PC-9 (cell line): ENCODE data around the gene FLYWCH2. TPM values are rescaled to one million over a fixed set of nuclear protein-coding genes. Genes with fewer than 3 reads are reported as not detected.

Source experiments
- Bru-seq: library from RNA; stranded (reverse); fragments of 400-500 nt; gene quantifications from one replicate; lab custom pipeline; 2021; lab: Mats Ljungman, UMichigan
- BruChase-seq, 2 experiments: library from RNA; stranded (reverse); fragments of 400-500 nt; gene quantifications; one replicate each; lab custom pipeline; 2021; lab: Mats Ljungman, UMichigan
- BruUV-seq: library from RNA; stranded (reverse); fragments of 400-500 nt; replicated peaks from 2 replicates; lab custom pipeline; 2021; lab: Mats Ljungman, UMichigan
- CTCF ChIA-PET: fragments of 300-600 bp; sonication (Branson Sonifier 250); formaldehyde crosslinking; loops from one replicate; lab custom pipeline; 2022; ENCODE audit warnings: antibody characterized with exemption; lab: Charles Lee
- POLR2A ChIA-PET: fragments of 300-600 bp; sonication (Branson Sonifier 250); formaldehyde crosslinking; loops from one replicate; lab custom pipeline; 2022; ENCODE audit warnings: antibody characterized with exemption; ENCODE audit not compliant: unreplicated experiment; lab: Charles Lee
- DNase-seq, 2 experiments: peaks; one replicate each; pipeline versions ENCODE4 v3.0.0 to v3.0.0-alpha.2; 2015 to 2022; ENCODE audit warnings: mixed read lengths in 1 of 2
- H2AFZ ChIP-seq: fragments of 200-600 bp; sonication (generic); 2 replicates; pipeline ENCODE4 v1.8.1; 2017; ENCODE audit warnings: antibody characterized with exemption
- H3F3A ChIP-seq: fragments of 200-600 bp; sonication (generic); 2 replicates; pipeline ENCODE4 v1.8.1; 2017; ENCODE audit warnings: antibody characterized with exemption, mild to moderate bottlenecking, low read depth; ENCODE audit not compliant: insufficient read depth
- H3K27ac ChIP-seq: fragments of 200-600 bp; sonication (generic); 2 replicates; pipeline ENCODE4 v1.6.1; 2016; ENCODE audit warnings: mixed run types
- H3K27me3 ChIP-seq: fragments of 200-600 bp; sonication (generic); 2 replicates; pipeline ENCODE4 v1.6.1; 2016; ENCODE audit warnings: low read depth, mixed run types; ENCODE audit not compliant: insufficient read depth
- H3K36me3 ChIP-seq: fragments of 200-600 bp; sonication (generic); 2 replicates; pipeline ENCODE4 v1.6.1; 2016; ENCODE audit warnings: low read depth, mixed run types
- H3K4me1 ChIP-seq: fragments of 200-600 bp; sonication (generic); replicated peaks from 2 replicates; pipeline ENCODE4 v1.6.1; 2016; ENCODE audit warnings: mixed run types; ENCODE audit not compliant: insufficient read depth
- H3K4me2 ChIP-seq: fragments of 200-600 bp; sonication (generic); 2 replicates; pipeline ENCODE4 v1.6.1; 2017; ENCODE audit warnings: mixed run types
- H3K4me3 ChIP-seq: fragments of 200-600 bp; sonication (generic); 2 replicates; pipeline ENCODE4 v1.6.1; 2016; ENCODE audit warnings: mixed run types
- H3K79me2 ChIP-seq: fragments of 200-600 bp; sonication (generic); 2 replicates; pipeline ENCODE4 v1.6.1; 2017; ENCODE audit warnings: low read depth, mixed run types
- H3K9me2 ChIP-seq: fragments of 200-600 bp; sonication (generic); 2 replicates; pipeline ENCODE4 v1.8.1; 2017; ENCODE audit warnings: mild to moderate bottlenecking; ENCODE audit not compliant: insufficient read depth
- H3K9me3 ChIP-seq: fragments of 200-600 bp; sonication (generic); 2 replicates; pipeline ENCODE4 v1.8.1; 2016; ENCODE audit warnings: low read depth; ENCODE audit not compliant: insufficient read depth
- H4K20me1 ChIP-seq: fragments of 200-600 bp; sonication (generic); 2 replicates; pipeline ENCODE4 v1.8.1; 2017; ENCODE audit not compliant: insufficient read depth
- EZH2 ChIP-seq: fragments of 200-600 bp; sonication (generic); IDR thresholded peaks from 2 replicates; pipeline ENCODE4 v1.8.0; 2017; ENCODE audit warnings: antibody characterized with exemption, low read depth
- intact Hi-C: fragments of 100-400 bp; cut with micrococcal nuclease; formaldehyde crosslinking; loops from one replicate; pipeline ENCODE4 v1.10.0; 2022; ENCODE audit not compliant: unreplicated experiment
- long read RNA-seq: library from polyadenylated mRNA; stranded (forward); transcript quantifications from one replicate; pipeline ENCODE4 v2.0.0, GENCODE V29; 2022
- total RNA-seq: library from RNA; stranded (reverse); gene quantifications from 2 replicates; pipeline ENCODE4 v1.2.3, GENCODE V29; 2021
- TF ChIP-seq, protein P1 (sequence below): fragments of 200-600 bp; sonication (generic); conservative IDR thresholded peaks from 2 replicates; pipeline ENCODE4 v1.6.1; 2017; ENCODE audit warnings: mixed run types, antibody characterized with exemption, mild to moderate bottlenecking, moderate library complexity

Gene FLYWCH2, protein sequence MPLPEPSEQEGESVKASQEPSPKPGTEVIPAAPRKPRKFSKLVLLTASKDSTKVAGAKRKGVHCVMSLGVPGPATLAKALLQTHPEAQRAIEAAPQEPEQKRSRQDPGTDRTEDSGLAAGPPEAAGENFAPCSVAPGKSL
- total RNA-seq (41.5 and 50.1 TPM in 2 replicates), Bru-seq, nascent RNA (percentile 51 among the genes with signal in this experiment), BruChase-seq, experiment 1, labeled RNA remaining after a 2-hour chase (percentile 52 among the genes with signal in this experiment), BruChase-seq, experiment 2, labeled RNA remaining after a 6-hour chase (percentile 60 among the genes with signal in this experiment)
- long read RNA-seq, transcript FLYWCH2-202 (4 exons, 1,036 nt): major isoform, 96 of 121 reads
- long read RNA-seq, partial matches to known transcripts: 3 of 121 reads
- long read RNA-seq, other reads (novel, unspliced or antisense): 19 of 121 reads

DNA sequence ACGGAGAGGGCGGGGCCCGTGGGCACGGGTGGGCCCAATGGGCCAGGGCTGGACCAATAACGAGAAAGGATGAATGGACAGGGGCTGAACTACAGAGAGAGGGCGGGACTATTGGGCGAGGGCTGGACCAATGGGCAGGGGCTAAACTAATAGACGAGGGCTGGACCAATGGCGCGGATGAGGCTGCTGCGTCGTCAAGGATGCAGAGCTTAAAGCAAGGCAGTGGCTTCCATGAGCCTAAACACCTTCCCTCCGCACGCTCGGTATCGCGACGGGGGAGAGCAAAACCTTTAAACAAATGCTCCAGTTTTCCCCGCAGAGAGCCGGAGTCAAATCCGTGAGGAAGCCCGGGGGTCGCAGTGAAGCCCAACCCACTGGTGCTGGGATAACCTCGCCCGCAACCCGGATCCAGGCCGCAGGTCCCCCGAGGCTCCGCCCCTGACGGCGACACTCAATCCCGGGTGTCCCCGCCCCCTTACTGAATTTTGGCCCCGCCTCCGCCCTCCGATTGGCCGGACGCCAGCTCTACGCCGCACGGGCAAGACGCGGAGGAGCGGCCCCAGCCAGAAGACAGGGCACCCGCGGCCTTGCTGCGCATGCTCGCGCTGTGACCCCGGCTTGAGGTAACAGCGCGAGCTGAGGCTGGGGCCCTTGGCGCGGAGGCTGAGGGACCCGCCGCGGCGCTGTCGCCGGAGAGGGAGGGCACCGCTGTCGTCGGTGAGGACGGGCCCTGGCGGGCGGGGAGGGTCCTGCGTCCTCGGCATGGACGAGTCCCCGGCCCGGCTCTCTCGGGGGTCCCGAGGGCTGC is at the start of gene FLYWCH2:
Gene FLYWCH2 (plus strand): TSS at position 566 of the 808 bp plus-strand sequence. CDS start 13,235 bp downstream, outside the sequence.
- peak within 1 kb of the TSS; percentile 95 for H3K4me3 ChIP-seq
- peaks cover 5% of the 10 kb centered on the region; the same call in 1 of the 2 replicates for H3K4me1 ChIP-seq
- ChIA-PET CTCF (interaction anchor here (0.5 to 1.2 kb wide), 10 partner anchors 10 to 293 kb away, joined by 3 to 12 read pairs (median 4); no protein-coding TSS in a partner anchor), POLR2A (interaction anchor here (0.5 to 1.6 kb wide), 12 partner anchors 10 to 1497 kb away, joined by 3 to 23 read pairs (median 7); partner anchors contain the start of genes FLYWCH1 and KCTD5)
- no peaks in the 10 kb centered on the region for H3K9me3 ChIP-seq
- no peaks in the 10 kb centered on the region for H3K9me2 ChIP-seq
- peak; percentile 95 to 100 for DNase-seq
- TF ChIP-seq, protein P1, sequence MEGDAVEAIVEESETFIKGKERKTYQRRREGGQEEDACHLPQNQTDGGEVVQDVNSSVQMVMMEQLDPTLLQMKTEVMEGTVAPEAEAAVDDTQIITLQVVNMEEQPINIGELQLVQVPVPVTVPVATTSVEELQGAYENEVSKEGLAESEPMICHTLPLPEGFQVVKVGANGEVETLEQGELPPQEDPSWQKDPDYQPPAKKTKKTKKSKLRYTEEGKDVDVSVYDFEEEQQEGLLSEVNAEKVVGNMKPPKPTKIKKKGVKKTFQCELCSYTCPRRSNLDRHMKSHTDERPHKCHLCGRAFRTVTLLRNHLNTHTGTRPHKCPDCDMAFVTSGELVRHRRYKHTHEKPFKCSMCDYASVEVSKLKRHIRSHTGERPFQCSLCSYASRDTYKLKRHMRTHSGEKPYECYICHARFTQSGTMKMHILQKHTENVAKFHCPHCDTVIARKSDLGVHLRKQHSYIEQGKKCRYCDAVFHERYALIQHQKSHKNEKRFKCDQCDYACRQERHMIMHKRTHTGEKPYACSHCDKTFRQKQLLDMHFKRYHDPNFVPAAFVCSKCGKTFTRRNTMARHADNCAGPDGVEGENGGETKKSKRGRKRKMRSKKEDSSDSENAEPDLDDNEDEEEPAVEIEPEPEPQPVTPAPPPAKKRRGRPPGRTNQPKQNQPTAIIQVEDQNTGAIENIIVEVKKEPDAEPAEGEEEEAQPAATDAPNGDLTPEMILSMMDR: no peak
- TF ChIP-seq EZH2: no peak
- peak within 1 kb of the TSS; percentile 98 for H3K4me2 ChIP-seq
- peaks cover 13% of the 10 kb centered on the region for H3K79me2 ChIP-seq
- H3K27me3 ChIP-seq: no peaks in the 10 kb centered on the region
- no TSS peak for BruUV-seq
- peaks cover 19% of the 10 kb centered on the region for H3F3A ChIP-seq
- intact Hi-C loops: loop anchor here (1.0 to 10.0 kb wide), 2 partner anchors 21 to 82 kb away; partner anchors contain the start of genes KREMEN2 and PAQR4
- peak within 1 kb of the TSS; percentile 95 for H2AFZ ChIP-seq
- H3K36me3 ChIP-seq: no peaks in the 10 kb centered on the region
- no peaks in the 10 kb centered on the region for H4K20me1 ChIP-seq
- H3K27ac ChIP-seq: no peak within 1 kb of the TSS

DNA sequence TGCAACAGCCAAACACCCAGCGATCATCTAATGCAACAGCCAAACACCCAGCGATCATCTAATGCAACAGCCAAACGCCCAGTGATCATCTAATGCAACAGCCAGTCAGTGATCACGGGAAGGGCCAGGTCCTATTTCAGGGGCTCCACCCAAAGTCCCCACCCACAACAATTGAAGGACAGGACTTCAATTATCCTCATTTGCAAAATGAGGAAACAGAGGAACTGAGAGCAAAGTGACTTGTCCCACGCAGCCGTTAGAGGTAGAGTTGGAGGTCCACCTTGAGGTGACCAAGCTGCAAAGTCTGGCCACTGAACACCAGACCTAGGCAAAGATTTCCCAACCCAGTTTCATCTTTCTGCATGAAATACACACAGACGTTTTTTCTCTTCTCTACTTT is 49.2 kb upstream of the FLYWCH2 start:
- no peaks in the 10 kb centered on the region for H3K27me3 ChIP-seq
- no peak overlapping the region for H3K4me3 ChIP-seq
- H3K79me2 ChIP-seq: no peaks in the 10 kb centered on the region
- intact Hi-C loops: no loop called here
- peaks cover 42% of the 10 kb centered on the region for H3K4me1 ChIP-seq
- H3K4me2 ChIP-seq: no peak overlapping the region
- no peaks in the 10 kb centered on the region for H3K9me2 ChIP-seq
- no peak overlapping the region for H2AFZ ChIP-seq
- H3K36me3 ChIP-seq: no peaks in the 10 kb centered on the region
- H4K20me1 ChIP-seq: no peaks in the 10 kb centered on the region
- peaks cover 34% of the 10 kb centered on the region for H3F3A ChIP-seq
- H3K9me3 ChIP-seq: no peaks in the 10 kb centered on the region
- H3K27ac ChIP-seq: no peak overlapping the region
- ChIA-PET CTCF (no interaction called here), POLR2A (no interaction called here)
- BruUV-seq: no TSS peak
- TF ChIP-seq EZH2: no peak
- TF ChIP-seq, protein P1: no peak
- DNase-seq: no peak

DNA sequence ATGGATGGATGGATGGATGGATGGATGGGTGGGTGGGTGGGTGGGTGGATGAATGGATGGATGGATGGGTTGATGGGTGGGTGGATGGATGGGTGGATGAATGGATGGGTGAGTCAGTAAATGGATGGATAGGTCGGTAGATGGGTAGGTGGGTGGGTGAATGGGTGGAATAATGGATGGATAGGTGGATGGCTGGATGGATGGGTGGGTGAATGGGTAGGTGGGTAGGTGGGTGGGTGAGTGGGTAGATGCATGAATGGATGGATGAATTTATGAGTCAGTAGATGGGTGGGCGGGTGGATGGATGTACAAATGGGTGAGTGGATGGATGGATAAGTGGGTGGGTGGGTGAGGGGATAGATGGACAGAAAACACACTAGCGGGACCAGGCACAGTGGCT is 48.0 kb upstream of the FLYWCH2 start:
- H3K4me3 ChIP-seq: no peak overlapping the region
- peaks cover 33% of the 10 kb centered on the region for H3F3A ChIP-seq
- ChIA-PET POLR2A (no interaction called here), CTCF (interaction anchor here (0.6 kb wide), 1 partner anchor 57 kb away, joined by 5 read pairs; no protein-coding TSS in a partner anchor)
- peak overlapping the region; percentile 94 for H3K27ac ChIP-seq
- DNase-seq: no peak
- intact Hi-C loops: loop anchor here (1.0 to 5.0 kb wide), 3 partner anchors 23 to 72 kb away; partner anchors contain the start of gene PRSS22
- H4K20me1 ChIP-seq: no peaks in the 10 kb centered on the region
- no TSS peak for BruUV-seq
- peaks cover 34% of the 10 kb centered on the region for H3K4me1 ChIP-seq
- H3K79me2 ChIP-seq: no peaks in the 10 kb centered on the region
- H2AFZ ChIP-seq: no peak overlapping the region
- no peaks in the 10 kb centered on the region for H3K27me3 ChIP-seq
- no peaks in the 10 kb centered on the region for H3K36me3 ChIP-seq
- H3K9me3 ChIP-seq: no peaks in the 10 kb centered on the region
- TF ChIP-seq, protein P1: no peak
- no peak for TF ChIP-seq EZH2
- peak overlapping the region; percentile 76 for H3K4me2 ChIP-seq
- H3K9me2 ChIP-seq: no peaks in the 10 kb centered on the region
